ENCODE results near the gene TNPO3. TPM values are rescaled to one million over a fixed set of nuclear protein-coding genes. Genes with fewer than 3 reads are reported as not detected.

Gene TNPO3
- total RNA-seq, 2 experiments from 2014 or later, result 47.2 to 47.9 TPM

DNA sequence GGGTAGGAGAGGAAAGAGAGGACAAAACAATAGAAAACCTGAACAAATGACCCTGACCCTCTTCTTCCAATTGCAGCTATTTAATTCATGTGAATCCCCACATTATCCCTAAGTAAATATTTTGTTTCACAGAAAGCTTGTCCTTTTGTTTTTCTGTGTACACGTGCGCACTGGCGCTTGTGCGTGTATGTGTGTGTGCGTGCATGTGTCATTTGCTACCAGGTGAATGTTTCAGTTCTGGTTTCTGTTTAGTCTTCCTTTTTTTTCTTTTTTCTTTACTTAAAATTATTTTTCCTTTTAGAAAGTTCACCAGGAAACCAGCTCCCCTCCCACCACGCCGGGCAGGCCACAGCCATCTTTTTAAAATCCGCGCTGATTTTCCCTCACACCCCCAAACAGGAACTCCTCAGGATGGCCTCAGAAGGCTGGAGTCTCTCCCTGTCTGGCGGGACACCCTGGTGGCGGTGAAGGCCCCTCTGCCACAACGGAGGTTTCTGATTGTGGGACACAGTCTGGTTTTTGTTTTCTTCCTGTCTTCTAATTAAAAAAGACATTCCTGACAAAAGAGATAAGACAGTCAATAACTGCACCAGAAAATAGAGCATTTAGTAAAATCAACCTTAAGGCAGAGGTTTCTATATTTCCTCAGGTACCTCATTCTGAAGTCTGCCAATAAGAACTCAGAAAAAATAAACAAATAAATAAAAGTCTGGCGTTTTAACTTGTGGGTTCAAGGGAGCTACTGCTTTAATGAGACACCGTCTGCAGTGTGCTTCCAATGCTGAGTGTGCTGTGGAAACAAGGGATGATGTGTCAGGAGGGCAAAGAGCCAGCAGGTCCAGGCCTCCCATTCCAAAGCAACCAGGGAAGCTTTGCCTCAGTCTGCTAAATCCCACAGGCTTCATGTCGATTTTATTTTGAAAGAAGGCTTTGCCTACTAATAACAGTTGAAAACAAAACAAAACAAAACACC lies 99.8 kb downstream of the TNPO3 start:
- no peak for DNase-seq
- ChIA-PET POLR2A (no interaction called here), CTCF (interaction anchor here (0.8 to 1.1 kb wide), 3 partner anchors 10 to 64 kb away, joined by 3 read pairs; no protein-coding TSS in a partner anchor)
- Mint-ChIP-seq H3K4me1 (ENCODE audit: low read depth) (peaks cover 7% of the 10 kb centered on the region), H3K36me3 (ENCODE audit: low read depth) (peaks cover 67% of the 10 kb centered on the region), H3K4me3 (no peak overlapping the region), H3K9me3 (ENCODE audit: insufficient read depth) (no peaks in the 10 kb centered on the region), H3K27ac (no peak overlapping the region), H3K27me3 (ENCODE audit: low read depth) (no peaks in the 10 kb centered on the region)
- no peak for ATAC-seq

DNA sequence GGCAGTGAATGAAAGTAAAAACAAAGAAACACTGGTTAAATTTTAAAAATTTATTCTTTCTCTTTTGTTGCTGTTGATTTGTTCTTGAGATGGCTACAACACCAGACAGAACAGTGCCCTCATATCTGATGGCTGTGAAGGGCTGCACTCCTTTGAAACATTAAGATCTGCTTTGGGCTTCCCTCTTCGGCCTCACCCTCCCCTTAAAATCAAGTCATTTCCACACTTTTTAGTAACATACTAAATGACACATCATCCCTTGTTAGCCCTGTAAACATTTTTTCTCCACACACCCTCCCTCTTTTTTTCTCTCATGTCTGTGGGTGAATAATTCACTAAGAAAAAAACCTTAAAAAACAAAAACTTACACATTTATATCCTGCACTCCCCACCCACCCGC lies 100.8 kb downstream of the TNPO3 start:
- DNase-seq (no peak), ATAC-seq (no peak)
- Mint-ChIP-seq H3K27me3 (ENCODE audit: low read depth) (no peaks in the 10 kb centered on the region), H3K27ac (no peak overlapping the region), H3K9me3 (ENCODE audit: insufficient read depth) (no peaks in the 10 kb centered on the region), H3K36me3 (ENCODE audit: low read depth) (peaks cover 62% of the 10 kb centered on the region), H3K4me1 (ENCODE audit: low read depth) (peaks cover 7% of the 10 kb centered on the region), H3K4me3 (no peak overlapping the region)
- ChIA-PET CTCF (interaction anchor here (0.8 to 1.1 kb wide), 2 partner anchors 23 to 65 kb away, joined by 3 read pairs; no protein-coding TSS in a partner anchor), POLR2A (no interaction called here)

DNA sequence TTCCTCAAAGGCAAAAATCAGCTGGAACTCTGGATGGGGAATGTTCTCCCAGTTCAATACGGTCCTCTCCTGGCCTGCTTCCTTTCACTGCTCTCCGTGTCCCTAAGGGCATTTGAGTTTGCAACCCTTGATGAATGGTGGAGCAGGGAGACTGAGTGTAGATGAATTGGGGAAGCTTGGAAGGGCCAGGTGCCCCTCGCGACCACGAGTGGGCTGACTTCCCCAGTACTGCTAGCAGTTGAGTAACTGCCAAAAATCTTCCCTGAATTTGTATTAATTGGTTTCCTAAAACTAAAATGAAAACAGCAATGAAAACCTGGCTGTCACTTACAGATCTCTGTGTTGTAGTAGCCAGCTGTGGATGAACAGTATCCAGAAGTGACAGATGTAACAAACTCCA lies 103.6 kb downstream of the TNPO3 start:
- Mint-ChIP-seq H3K27ac (peak overlapping the region; percentile 33), H3K4me1 (ENCODE audit: low read depth) (peaks cover 7% of the 10 kb centered on the region), H3K36me3 (ENCODE audit: low read depth) (peaks cover 43% of the 10 kb centered on the region), H3K4me3 (no peak overlapping the region), H3K27me3 (ENCODE audit: low read depth) (no peaks in the 10 kb centered on the region), H3K9me3 (ENCODE audit: insufficient read depth) (no peaks in the 10 kb centered on the region)
- POLR2A ChIA-PET, result interaction anchor here (0.9 to 1.0 kb wide), 2 partner anchors 103 to 172 kb away, joined by 3 to 4 read pairs; no protein-coding TSS in a partner anchor
- ATAC-seq (no peak), DNase-seq (no peak)
- CTCF ChIA-PET, result interaction anchor here (0.8 kb wide), 1 partner anchor 10 kb away, joined by 3 read pairs; no protein-coding TSS in a partner anchor

DNA sequence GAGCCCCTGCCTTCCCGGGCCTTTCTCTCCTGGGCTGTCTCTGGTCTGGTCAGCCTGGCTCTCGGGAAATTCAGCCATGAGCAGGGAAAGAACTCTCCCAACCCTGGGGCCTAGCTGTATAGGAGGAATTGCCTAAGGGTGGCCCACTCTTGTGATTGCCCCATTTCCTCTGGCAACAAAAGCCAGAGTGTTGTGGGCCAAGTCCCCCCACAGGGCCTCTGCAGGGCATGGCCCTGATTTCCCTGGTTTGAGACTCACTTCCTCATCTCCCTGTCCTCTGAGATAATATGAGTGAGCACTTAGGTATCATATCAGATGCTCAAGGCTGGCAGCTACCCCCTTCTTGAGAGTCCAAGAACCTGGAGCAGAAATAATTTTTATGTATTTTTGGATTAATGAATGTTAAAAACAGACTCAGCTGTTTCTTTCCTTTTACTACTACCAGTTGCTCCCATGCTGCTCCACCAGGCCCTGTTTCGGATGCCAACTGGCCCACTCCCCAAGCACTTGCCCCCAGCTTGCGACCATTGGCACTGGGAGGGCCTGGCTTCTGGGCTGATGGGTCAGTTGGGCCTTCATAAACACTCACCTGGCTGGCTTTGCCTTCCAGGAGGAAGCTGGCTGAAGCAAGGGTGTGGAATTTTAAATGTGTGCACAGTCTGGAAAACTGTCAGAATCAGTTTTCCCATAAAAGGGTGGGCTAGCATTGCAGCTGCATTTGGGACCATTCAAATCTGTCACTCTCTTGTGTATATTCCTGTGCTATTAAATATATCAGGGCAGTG lies 105.7 kb downstream of the TNPO3 start:
- H3K9me3 Mint-ChIP-seq (ENCODE audit: insufficient read depth), result no peaks in the 10 kb centered on the region
- H3K4me1 Mint-ChIP-seq (ENCODE audit: low read depth), result peaks cover 7% of the 10 kb centered on the region
- ChIA-PET CTCF (no interaction called here), POLR2A (interaction anchor here (0.7 kb wide), 1 partner anchor 142 kb away, joined by 3 read pairs; no protein-coding TSS in a partner anchor)
- peaks cover 32% of the 10 kb centered on the region for H3K36me3 Mint-ChIP-seq (ENCODE audit: low read depth)
- ATAC-seq (no peak), DNase-seq (no peak)
- no peak overlapping the region for H3K27ac Mint-ChIP-seq
- H3K4me3 Mint-ChIP-seq, result no peak overlapping the region
- no peaks in the 10 kb centered on the region for H3K27me3 Mint-ChIP-seq (ENCODE audit: low read depth)

DNA sequence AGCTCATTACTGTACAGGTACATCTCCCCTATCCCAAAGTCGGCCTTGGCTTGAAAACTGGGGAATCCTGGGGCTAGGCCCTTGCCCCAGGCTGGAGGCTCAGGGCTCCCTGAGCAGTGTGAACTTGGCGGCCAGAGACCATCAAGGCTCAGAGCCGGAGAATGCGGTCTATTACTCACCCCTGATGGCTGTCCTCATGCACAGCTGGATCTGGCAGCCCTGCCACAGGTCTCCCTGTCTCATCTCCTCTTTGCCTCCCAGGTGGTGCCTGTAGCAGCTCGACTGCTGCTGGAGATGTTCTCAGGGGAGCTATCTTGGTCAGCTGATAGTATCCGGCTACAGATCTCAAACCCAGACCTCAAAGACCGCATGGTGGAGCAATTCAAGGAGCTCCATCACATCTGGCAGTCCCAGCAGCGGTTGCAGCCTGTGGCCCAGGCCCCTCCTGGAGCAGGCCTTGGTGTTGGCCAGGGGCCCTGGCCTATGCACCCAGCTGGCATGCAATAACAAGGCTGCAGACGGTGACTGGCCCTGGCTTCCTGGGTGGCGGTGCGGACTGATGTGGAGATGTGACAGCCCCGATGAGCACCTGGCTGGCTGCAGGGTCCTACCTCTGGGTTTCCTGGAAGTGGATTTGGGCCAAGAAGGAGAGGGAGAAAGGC lies 106.5 kb downstream of the TNPO3 start:
- Mint-ChIP-seq H3K4me1 (ENCODE audit: low read depth) (peaks cover 7% of the 10 kb centered on the region), H3K4me3 (no peak overlapping the region), H3K27me3 (ENCODE audit: low read depth) (no peaks in the 10 kb centered on the region), H3K9me3 (ENCODE audit: insufficient read depth) (no peaks in the 10 kb centered on the region), H3K27ac (no peak overlapping the region), H3K36me3 (ENCODE audit: low read depth) (peaks cover 25% of the 10 kb centered on the region)
- ChIA-PET POLR2A (interaction anchor here (0.7 to 1.0 kb wide), 2 partner anchors 14 to 143 kb away, joined by 3 read pairs; no protein-coding TSS in a partner anchor), CTCF (interaction anchor here (1.2 to 1.4 kb wide), 2 partner anchors 28 to 491 kb away, joined by 3 read pairs; no protein-coding TSS in a partner anchor)
- no peak for ATAC-seq
- DNase-seq, result no peak

DNA sequence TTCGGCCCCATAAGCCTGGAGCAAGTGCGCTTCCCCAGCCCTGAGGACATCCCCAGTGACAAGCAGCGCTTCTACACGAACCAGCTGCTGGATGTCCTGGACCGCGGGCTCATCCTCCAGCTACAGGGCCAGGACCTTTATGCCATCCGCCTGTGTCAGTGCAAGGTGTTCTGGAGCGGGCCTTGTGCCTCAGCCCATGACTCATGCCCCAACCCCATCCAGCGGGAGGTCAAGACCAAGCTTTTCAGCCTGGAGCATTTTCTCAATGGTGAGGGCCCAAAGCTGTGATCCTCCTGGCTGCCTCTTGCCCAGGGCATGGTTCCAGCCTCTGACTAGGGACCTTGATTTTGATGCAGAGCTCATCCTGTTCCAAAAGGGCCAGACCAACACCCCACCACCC lies 107.1 kb downstream of the TNPO3 start:
- Mint-ChIP-seq H3K4me3 (no peak overlapping the region), H3K4me1 (ENCODE audit: low read depth) (peaks cover 7% of the 10 kb centered on the region), H3K36me3 (ENCODE audit: low read depth) (peaks cover 19% of the 10 kb centered on the region), H3K9me3 (ENCODE audit: insufficient read depth) (no peaks in the 10 kb centered on the region), H3K27ac (no peak overlapping the region), H3K27me3 (ENCODE audit: low read depth) (no peaks in the 10 kb centered on the region)
- ATAC-seq (no peak), DNase-seq (no peak)
- ChIA-PET POLR2A (interaction anchor here (1.0 kb wide), 1 partner anchor 14 kb away, joined by 3 read pairs; no protein-coding TSS in a partner anchor), CTCF (interaction anchor here (1.0 to 1.4 kb wide), 5 partner anchors 10 to 491 kb away, joined by 3 to 5 read pairs (median 4); no protein-coding TSS in a partner anchor)

DNA sequence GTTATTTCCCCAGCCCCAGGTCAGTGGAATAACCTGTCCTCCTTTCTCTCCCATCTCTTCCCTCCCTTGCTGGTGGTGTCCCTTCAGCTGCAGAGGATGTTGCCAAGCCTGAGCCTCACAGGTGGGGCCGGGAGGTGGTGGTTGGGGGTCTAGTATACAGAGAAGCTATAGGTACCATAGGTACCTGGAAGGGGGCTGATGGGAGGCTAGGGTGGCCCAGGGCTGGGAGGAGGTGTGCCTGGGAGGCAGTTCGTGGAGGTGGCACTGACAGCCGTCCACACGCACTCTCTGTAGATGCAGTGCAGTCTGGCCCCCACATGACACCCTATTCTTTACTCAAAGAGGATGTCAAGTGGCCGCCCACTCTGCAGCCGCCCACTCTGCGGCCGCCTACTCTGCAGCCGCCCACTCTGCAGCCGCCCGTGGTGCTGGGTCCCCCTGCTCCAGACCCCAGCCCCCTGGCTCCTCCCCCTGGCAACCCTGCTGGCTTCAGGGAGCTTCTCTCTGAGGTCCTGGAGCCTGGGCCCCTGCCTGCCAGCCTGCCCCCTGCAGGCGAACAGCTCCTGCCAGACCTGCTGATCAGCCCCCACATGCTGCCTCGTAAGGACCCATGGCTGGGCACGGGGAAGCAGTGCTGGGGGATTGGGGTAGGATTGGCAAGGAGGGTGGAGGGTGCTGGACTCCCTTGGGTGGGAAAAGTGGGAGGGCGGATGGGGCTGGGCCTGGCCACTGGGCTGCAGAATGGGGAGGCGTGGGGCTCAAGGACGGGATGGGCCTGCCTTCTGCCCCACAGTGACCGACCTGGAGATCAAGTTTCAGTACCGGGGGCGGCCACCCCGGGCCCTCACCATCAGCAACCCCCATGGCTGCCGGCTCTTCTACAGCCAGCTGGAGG lies 107.7 kb downstream of the TNPO3 start:
- Mint-ChIP-seq H3K36me3 (ENCODE audit: low read depth) (peaks cover 17% of the 10 kb centered on the region), H3K4me3 (no peak overlapping the region), H3K9me3 (ENCODE audit: insufficient read depth) (no peaks in the 10 kb centered on the region), H3K27ac (peak overlapping the region; percentile 11), H3K27me3 (ENCODE audit: low read depth) (no peaks in the 10 kb centered on the region), H3K4me1 (ENCODE audit: low read depth) (peaks cover 5% of the 10 kb centered on the region)
- ChIA-PET CTCF (interaction anchor here (1.0 to 1.4 kb wide), 5 partner anchors 10 to 492 kb away, joined by 3 to 5 read pairs (median 4); no protein-coding TSS in a partner anchor), POLR2A (interaction anchor here (1.0 to 1.9 kb wide), 2 partner anchors 13 kb away, joined by 3 to 4 read pairs; no protein-coding TSS in a partner anchor)
- ATAC-seq (peak; percentile 31), DNase-seq (no peak)

DNA sequence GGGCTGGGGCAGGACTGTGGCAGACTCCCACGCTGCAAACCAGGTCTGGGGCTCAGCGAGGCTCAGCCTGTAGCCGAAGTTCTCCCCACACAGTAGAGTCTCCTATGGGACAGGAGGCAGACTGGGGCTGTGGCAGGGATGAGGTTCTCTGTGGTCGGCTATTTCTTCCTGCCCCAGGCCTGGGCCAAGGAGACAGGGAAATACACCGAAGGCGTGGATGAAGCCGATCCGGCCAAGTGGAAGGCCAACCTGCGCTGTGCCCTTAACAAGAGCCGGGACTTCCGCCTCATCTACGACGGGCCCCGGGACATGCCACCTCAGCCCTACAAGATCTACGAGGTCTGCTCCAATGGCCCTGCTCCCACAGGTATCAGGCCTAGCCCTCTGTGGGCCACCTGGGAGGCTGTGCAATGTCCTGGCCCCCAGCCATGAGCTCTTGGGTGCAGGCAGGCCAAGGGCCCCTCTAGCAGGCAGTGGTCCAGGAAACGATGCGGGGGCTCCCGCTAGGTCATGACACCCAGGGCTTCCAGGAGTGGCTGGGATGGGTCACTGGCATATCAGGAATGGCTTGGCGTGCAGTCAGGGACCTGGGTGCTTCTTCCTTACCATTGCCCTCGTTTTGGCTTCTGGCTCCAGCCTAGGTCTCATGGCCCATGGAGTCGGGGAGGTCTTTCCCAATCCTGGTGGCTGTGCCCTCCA lies 109.1 kb downstream of the TNPO3 start:
- no peaks in the 10 kb centered on the region for H3K9me3 Mint-ChIP-seq (ENCODE audit: insufficient read depth)
- H3K4me1 Mint-ChIP-seq (ENCODE audit: low read depth), result peaks cover 8% of the 10 kb centered on the region
- H3K4me3 Mint-ChIP-seq, result no peak overlapping the region
- peaks cover 5% of the 10 kb centered on the region for H3K36me3 Mint-ChIP-seq (ENCODE audit: low read depth)
- POLR2A ChIA-PET, result interaction anchor here (1.9 kb wide), 1 partner anchor 12 kb away, joined by 4 read pairs; no protein-coding TSS in a partner anchor
- ATAC-seq (no peak), DNase-seq (no peak)
- CTCF ChIA-PET, result interaction anchor here (0.8 kb wide), 1 partner anchor 23 kb away, joined by 3 read pairs; no protein-coding TSS in a partner anchor
- no peak overlapping the region for H3K27ac Mint-ChIP-seq
- no peaks in the 10 kb centered on the region for H3K27me3 Mint-ChIP-seq (ENCODE audit: low read depth)

DNA sequence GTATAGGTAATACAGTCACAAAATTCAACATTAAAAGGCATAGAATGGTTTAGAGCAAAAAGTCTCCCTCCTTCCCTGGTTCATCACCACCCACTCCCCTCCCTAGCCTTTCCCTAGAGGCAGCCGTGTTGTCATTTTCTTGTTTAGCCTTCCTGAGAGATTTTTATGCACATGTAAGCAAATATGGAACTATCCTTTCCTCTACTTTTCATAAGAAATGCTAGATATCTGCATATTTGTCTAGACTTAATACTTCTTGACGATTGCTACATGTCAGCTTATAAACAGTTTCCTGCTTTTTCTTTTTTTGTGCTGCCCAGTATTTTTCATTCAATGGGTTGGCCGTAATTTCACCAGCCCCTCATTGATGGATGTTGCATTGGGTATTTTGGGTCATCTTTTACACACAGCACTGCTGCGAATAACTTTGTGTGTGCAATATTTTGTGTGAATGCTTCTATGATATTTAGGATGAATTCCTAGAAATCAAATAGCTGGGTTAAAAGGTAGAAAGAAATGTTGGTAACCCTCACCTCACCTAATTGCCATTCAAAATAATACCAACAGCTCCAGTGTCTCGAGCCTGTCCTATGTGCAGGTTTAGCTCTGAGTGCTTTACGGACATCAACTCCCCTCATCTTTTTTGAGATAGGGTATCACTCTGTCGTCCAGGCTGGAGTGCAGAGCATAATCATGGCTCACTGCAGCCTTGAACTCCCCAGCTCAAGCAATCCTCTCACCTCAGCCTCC lies 110.2 kb downstream of the TNPO3 start:
- ChIA-PET POLR2A (interaction anchor here (1.9 kb wide), 1 partner anchor 11 kb away, joined by 4 read pairs; no protein-coding TSS in a partner anchor), CTCF (interaction anchor here (0.6 to 1.3 kb wide), 2 partner anchors 11 to 346 kb away, joined by 3 to 4 read pairs; no protein-coding TSS in a partner anchor)
- no peak for ATAC-seq
- Mint-ChIP-seq H3K27me3 (ENCODE audit: low read depth) (no peaks in the 10 kb centered on the region), H3K9me3 (ENCODE audit: insufficient read depth) (no peaks in the 10 kb centered on the region), H3K27ac (no peak overlapping the region), H3K4me3 (no peak overlapping the region), H3K4me1 (ENCODE audit: low read depth) (peaks cover 20% of the 10 kb centered on the region), H3K36me3 (ENCODE audit: low read depth) (no peaks in the 10 kb centered on the region)
- DNase-seq, result no peak

Measured in activated CD8-positive, alpha-beta T cell treated with anti-CD3 and anti-CD28 coated beads, Interleukin-2, amount 10 ng/mL, durations not matched to agents 7 days and 5 days (primary cell).